Measurements from ENCODE around the gene RAPGEFL1. TPM values are rescaled to one million over a fixed set of nuclear protein-coding genes. Genes with fewer than 3 reads are reported as not detected.
"Not testable (repeated sequence)": the region's sequence is repeated elsewhere in the genome, so short reads cannot be mapped to it uniquely, and the experiment has no call there.

Gene RAPGEFL1
- total and polyA plus RNA-seq, 12 donors: 0.24 to 18.5 (median 4.0) TPM

DNA sequence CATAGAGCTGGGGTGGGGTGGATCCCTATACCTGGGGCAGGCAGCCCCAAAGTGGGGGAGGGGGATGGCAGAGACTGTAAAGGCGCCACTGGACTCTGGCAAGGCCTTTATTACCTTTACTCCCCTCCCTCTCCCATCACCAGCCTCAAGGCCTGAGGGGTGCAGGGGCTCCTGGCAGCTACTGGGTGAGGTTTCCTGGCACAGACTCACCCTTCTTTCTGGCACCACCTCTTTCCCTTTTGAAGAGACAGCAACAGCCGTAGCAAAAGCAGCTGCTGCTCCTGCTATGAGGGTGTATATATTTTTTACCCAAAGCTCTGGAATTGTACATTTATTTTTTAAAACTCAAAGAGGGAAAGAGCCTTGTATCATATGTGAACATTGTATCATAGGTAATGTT, 17.6 kb downstream of the RAPGEFL1 start:
- intact Hi-C loops (cut with DNase I): loop anchor here in 1 of 2 donors (10.0 kb wide), 2 partner anchors 160 to 220 kb away; partner anchors contain the start of gene TOP2A
- TF ChIP-seq POLR2A (IDR thresholded peaks at IDR 0.05): no peak
- TF ChIP-seq, protein P1, sequence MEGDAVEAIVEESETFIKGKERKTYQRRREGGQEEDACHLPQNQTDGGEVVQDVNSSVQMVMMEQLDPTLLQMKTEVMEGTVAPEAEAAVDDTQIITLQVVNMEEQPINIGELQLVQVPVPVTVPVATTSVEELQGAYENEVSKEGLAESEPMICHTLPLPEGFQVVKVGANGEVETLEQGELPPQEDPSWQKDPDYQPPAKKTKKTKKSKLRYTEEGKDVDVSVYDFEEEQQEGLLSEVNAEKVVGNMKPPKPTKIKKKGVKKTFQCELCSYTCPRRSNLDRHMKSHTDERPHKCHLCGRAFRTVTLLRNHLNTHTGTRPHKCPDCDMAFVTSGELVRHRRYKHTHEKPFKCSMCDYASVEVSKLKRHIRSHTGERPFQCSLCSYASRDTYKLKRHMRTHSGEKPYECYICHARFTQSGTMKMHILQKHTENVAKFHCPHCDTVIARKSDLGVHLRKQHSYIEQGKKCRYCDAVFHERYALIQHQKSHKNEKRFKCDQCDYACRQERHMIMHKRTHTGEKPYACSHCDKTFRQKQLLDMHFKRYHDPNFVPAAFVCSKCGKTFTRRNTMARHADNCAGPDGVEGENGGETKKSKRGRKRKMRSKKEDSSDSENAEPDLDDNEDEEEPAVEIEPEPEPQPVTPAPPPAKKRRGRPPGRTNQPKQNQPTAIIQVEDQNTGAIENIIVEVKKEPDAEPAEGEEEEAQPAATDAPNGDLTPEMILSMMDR (IDR thresholded peaks at IDR 0.05): no peak
- 59 to 81% (median 69%) methylated on average over 2 of the region's 2 CpGs for WGBS, 4 donors

DNA sequence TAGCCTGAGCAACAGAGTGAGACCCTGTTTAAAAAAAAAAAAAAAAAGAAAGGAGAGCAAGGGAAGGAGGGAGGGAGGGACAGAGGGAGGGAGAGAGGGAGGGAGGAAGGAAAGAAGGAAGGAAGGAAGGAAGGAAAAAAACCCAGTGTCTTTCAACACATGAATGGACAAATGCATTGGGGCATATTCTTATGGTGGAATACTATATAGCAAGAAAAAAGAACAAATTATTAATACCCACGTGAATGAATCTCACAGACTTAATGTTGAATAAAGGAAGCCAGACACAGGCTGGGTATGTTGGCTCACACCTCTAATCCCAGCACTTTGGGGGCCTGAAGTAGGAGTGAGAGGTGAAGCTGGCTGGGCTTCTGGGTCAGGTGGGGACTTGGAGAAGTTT, 20.3 kb downstream of the RAPGEFL1 start:
- H3K4me1 ChIP-seq (replicated peaks in 1 of 2): no peaks in the 10 kb centered on the region
- 50 to 76% (median 65%) methylated on average over 1 of the region's 1 CpG for WGBS, 4 donors
- no peak overlapping the region for H3K27ac ChIP-seq
- intact Hi-C loops (cut with DNase I): loop anchor here in 1 of 2 donors (10.0 kb wide), 2 partner anchors 157 to 217 kb away; partner anchors contain the start of gene TOP2A
- no peak overlapping the region for H3K4me3 ChIP-seq
- H3K27me3 ChIP-seq: no peaks in the 10 kb centered on the region
- no peaks in the 10 kb centered on the region for H3K9me3 ChIP-seq (replicated peaks in 1 of 3)
- DNase-seq: no peak
- no peak for TF ChIP-seq POLR2A (IDR thresholded peaks at IDR 0.05)
- TF ChIP-seq, protein P1 (IDR thresholded peaks at IDR 0.05): no peak
- H3K36me3 ChIP-seq (replicated peaks in 1 of 2): no peaks in the 10 kb centered on the region

More for the DNA sequence above, 17.6 kb downstream of the RAPGEFL1 start:
- no peak for DNase-seq
- Histone ChIP-seq H3K4me1 (replicated peaks in 1 of 2) (peaks cover 4 to 13% of the 10 kb centered on the region in 2 donors), H3K36me3 (replicated peaks in 1 of 2) (no peaks in the 10 kb centered on the region), H3K4me3 (no peak overlapping the region), H3K27me3 (no peaks in the 10 kb centered on the region), H3K27ac (no peak overlapping the region), H3K9me3 (replicated peaks in 1 of 3) (no peaks in the 10 kb centered on the region)

DNA sequence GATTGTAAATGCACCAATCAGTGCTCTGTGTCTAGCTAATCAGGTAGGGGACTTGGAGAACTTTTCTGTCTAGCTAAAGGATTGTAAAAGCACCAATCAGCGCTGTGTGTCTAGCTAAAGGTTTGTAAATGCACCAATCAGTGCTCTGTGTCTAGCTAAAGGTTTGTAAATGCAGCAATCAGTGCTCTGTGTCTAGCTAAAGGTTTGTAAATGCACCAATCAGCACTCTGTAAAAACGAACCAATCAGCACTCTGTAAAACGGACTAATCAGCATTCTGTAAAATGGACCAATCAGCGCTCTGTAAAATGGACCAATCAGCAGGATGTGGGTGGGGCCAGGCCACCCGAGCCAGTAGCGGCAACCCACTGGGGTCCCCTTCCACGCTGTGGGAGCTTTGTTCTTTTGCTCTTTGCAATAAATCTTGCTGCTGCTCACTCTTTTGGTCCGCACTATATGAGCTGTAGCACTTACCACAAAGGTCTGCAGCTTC, 20.7 kb downstream of the RAPGEFL1 start:
- intact Hi-C loops (cut with DNase I): loop anchor here in 1 of 2 donors (10.0 kb wide), 2 partner anchors 157 to 217 kb away; partner anchors contain the start of gene TOP2A
- DNase-seq; H3K4me1 ChIP-seq (replicated peaks in 1 of 2); H3K4me3 ChIP-seq; H3K27ac ChIP-seq; H3K9me3 ChIP-seq (replicated peaks in 1 of 3); H3K36me3 ChIP-seq (replicated peaks in 1 of 2); H3K27me3 ChIP-seq: not testable (repeated sequence)
- WGBS, 4 donors: 47 to 64% (median 60%) methylated on average over 7 to 8 of the region's 8 CpGs

DNA sequence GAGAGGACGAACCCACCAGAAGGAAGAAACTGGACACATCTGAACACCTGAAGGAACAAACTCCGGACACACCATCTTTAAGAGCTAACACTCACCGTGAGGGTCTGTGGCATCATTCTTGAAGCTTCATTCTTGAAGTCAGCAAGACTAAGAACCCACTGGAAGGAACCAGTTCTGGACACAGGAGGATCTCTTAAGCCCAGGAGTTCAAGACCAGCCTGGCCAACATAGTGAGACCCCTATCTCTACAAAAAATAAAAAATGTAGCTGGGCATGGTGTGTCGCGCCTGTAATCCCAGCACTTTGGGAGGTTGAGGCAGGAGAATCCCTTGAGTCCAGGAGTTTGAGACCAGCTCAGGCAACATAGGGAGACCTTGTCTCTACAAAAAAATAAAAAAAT, 21.3 kb downstream of the RAPGEFL1 start:
- no peak overlapping the region for H3K27ac ChIP-seq
- intact Hi-C loops (cut with DNase I): loop anchor here in 1 of 2 donors (10.0 kb wide), 2 partner anchors 156 to 216 kb away; partner anchors contain the start of gene TOP2A
- H3K36me3 ChIP-seq (replicated peaks in 1 of 2): no peaks in the 10 kb centered on the region
- no peak for TF ChIP-seq POLR2A (IDR thresholded peaks at IDR 0.05)
- TF ChIP-seq, protein P1 (IDR thresholded peaks at IDR 0.05): no peak
- 87 to 92% (median 90%) methylated on average over 3 to 5 of the region's 5 CpGs for WGBS, 4 donors
- H3K27me3 ChIP-seq: no peaks in the 10 kb centered on the region
- H3K4me1 ChIP-seq (replicated peaks in 1 of 2): no peaks in the 10 kb centered on the region
- no peaks in the 10 kb centered on the region for H3K9me3 ChIP-seq (replicated peaks in 1 of 3)
- no peak for DNase-seq
- no peak overlapping the region for H3K4me3 ChIP-seq

DNA sequence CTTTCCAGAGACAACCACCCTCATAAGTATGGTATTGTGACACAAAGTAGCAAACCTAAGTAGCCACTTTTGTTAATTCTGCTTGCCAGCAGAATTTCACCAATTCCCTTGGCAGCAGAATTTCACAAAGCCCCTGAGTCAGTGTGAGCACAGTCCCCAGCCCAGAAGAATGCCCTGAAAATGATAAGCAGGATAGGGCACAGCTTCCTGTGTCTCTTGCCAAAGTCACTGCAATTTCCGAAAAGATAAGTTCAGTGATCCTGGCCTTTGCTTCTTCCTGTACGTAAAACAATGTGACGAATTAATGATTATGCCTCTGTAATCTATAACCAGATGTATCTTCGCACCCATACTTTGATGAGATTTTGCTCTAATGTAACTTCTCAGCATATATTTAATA, 25.9 kb downstream of the RAPGEFL1 start:
- H3K9me3 ChIP-seq (replicated peaks in 1 of 3): no peaks in the 10 kb centered on the region
- intact Hi-C loops (cut with DNase I): loop anchor here (5.0 kb wide), 2 partner anchors 84 to 89 kb away; partner anchors contain the start of gene CDC6 (in 1 of the 2)
- H3K27me3 ChIP-seq: no peaks in the 10 kb centered on the region
- no peaks in the 10 kb centered on the region for H3K4me1 ChIP-seq (replicated peaks in 1 of 2)
- 34 to 49% (median 37%) methylated on average over 4 of the region's 4 CpGs for WGBS, 4 donors
- H3K4me3 ChIP-seq: no peak overlapping the region
- TF ChIP-seq POLR2A (IDR thresholded peaks at IDR 0.05): no peak
- TF ChIP-seq, protein P1 (IDR thresholded peaks at IDR 0.05): no peak
- DNase-seq: peak in 5 of 7 donors; percentile 40 to 65 (median 57)
- H3K36me3 ChIP-seq (replicated peaks in 1 of 2): no peaks in the 10 kb centered on the region
- peak overlapping the region in 3 of 5 donors; percentile 10 to 61 (median 23) for H3K27ac ChIP-seq

DNA sequence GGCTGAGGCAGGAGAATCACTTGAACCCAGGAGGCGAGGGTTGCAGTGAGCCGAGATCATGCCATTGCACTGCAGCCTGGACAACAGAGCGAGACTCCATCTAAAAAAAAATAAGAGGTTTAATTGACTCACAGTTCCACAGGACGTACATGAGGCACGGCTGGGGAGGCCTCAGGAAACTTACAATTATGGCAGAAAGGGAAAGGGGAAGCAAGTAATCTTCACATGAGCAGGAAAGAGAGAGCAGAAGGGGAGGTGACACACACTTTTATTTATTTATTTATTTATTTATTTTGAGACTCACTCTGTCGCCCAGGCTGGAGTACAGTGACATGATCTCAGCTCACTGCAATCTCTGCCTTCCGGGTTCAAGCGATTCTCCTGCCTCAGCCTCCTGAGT, 28.9 kb downstream of the RAPGEFL1 start:
- H3K9me3 ChIP-seq (replicated peaks in 1 of 3); H3K27ac ChIP-seq; intact Hi-C loops (cut with DNase I); H3K4me3 ChIP-seq; H3K36me3 ChIP-seq (replicated peaks in 1 of 2); H3K27me3 ChIP-seq; DNase-seq; H3K4me1 ChIP-seq (replicated peaks in 1 of 2): not testable (repeated sequence)
- 80 to 95% (median 84%) methylated on average over 8 of the region's 8 CpGs for WGBS, 4 donors

Data from adrenal gland (tissue), 12 donors.